Gastrocnemius medialis (tissue), 4 donors: ENCODE measurements around the gene ACSS1. TPM values are rescaled to one million over a fixed set of nuclear protein-coding genes. Genes with fewer than 3 reads are reported as not detected.

Source experiments
- ATAC-seq, 2 donors: fragments of 150-250 bp; one replicate each; pipeline ENCODE4 v1.9.1; 2016
- DNase-seq, 2 donors: peaks; one replicate each; pipeline ENCODE4 v3.0.0-alpha.2; 2019
- H3K27ac ChIP-seq, 4 donors: fragments of 200-600 bp; sonication (generic); 1 replicate in 1 of 4; 2 replicates in 3 of 4; pipeline ENCODE4 v1.5.1; 2016 to 2018; ENCODE audit warnings: mild to moderate bottlenecking in 2 of 4, moderate library complexity in 1 of 4
- H3K27me3 ChIP-seq, 3 donors: fragments of 200-600 bp; sonication (generic) in 2 of 3; 1 replicate in 1 of 3; 2 replicates in 2 of 3; pipeline versions ENCODE4 v1.5.1 to v1.6.0; 2016 to 2019; ENCODE audit warnings: mild to moderate bottlenecking in 1 of 3, moderate library complexity in 1 of 3
- H3K36me3 ChIP-seq, 2 donors: fragments of 200-600 bp; sonication (generic) in 1 of 2; one replicate each; pipeline ENCODE4 v1.5.1; 2017 to 2018
- H3K4me1 ChIP-seq, 2 donors: fragments of 200-600 bp; sonication (generic) in 1 of 2; one replicate each; pipeline ENCODE4 v1.5.1; 2016 to 2017; ENCODE audit warnings: mild to moderate bottlenecking in 2 of 2
- H3K4me3 ChIP-seq, 4 donors: fragments of 200-600 bp; sonication (generic) in 3 of 4; 1 replicate in 1 of 4; 2 replicates in 3 of 4; pipeline ENCODE4 v1.5.1; 2016 to 2019; ENCODE audit warnings: mild to moderate bottlenecking in 2 of 4
- H3K9me3 ChIP-seq, 3 donors: fragments of 200-600 bp; sonication (generic) in 2 of 3; 1 replicate in 1 of 3; 2 replicates in 2 of 3; pipeline ENCODE4 v1.5.1; 2016 to 2019
- POLR2A ChIP-seq, 2 donors: fragments of 450-650 bp; IDR thresholded peaks; one replicate each; pipeline ENCODE4 v1.6.1; 2017; ENCODE audit warnings: antibody characterized with exemption in 2 of 2, mild to moderate bottlenecking in 2 of 2, moderate library complexity in 2 of 2
- in situ Hi-C, 4 donors: fragments of 200-750 bp; cut with MboI; loops; one replicate each; pipeline versions ENCODE4 v1.15.0 to v1.8.0; 2017; ENCODE audit warnings: low sequenced_read_pairs in 4 of 4
- intact Hi-C: fragments of 100-400 bp; cut with DNase I; formaldehyde crosslinking; loops from one replicate; pipeline ENCODE4 v1.15.1; 2023; ENCODE audit warnings: low total_unique reads
- total RNA-seq, 4 donors: library from RNA; depleted of rRNA; stranded (reverse); fragments of >200 nt; gene quantifications; one replicate each; pipeline versions ENCODE4 v1.1.0 to v1.2.3, GENCODE V29; 2016
- TF ChIP-seq, protein P1 (sequence below), 5 experiments: fragments of 450-650 bp in 3 of 5; fragments of 200-600 bp in 2 of 5; sonication (generic) in 2 of 5; IDR thresholded peaks in 4 of 5; conservative IDR thresholded peaks in 1 of 5; 1 replicate in 4 of 5; 2 replicates in 1 of 5; pipeline ENCODE4 v1.5.1; 2016 to 2019; ENCODE audit warnings: antibody characterized with exemption in 5 of 5, mild to moderate bottlenecking in 3 of 5, moderate library complexity in 3 of 5

Gene ACSS1
- total RNA-seq, 4 donors from 2014 or later = 11.4 to 84.6 (median 11.8) TPM

DNA sequence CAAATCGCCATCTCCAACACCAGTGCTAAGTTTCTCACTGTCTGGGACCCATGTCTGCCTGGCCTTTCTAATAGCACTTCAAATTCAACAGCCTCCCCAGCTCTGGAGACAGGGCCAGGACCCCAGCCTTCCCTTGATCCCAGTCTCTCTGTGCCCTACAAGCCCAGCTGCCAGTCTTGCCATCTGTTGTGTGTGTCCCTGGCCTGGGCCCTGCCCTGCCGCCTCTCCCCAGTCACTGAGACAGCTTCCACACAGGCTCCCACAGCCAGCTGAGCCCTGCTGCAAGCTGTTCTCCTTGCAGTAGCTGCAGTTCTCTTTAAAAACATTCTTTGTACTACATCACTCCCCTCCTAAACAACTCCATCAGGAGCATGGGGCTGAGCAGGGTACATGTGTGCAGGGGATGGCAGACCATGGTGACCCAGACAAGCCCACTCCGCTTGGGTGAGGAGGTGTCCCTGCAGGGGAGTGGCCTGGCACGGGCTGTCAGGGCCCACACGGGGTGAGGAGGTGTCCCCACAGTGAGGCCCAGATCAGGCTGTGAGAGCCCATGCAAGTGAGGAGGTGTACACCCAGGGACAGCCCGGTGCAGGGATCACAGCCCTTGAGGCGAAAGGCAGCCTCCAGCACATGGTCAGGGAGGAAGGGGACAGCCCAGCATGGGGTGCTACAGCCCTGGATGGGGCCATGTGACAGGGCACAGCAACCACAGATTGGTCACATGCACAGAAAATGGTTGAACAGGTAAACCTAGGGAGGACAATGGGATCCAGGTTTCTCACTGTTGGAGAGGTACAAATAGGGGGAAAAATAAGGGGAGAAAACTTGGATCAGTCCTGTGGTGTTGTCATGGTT is 92.6 kb downstream of the ACSS1 start:
- ATAC-seq (no peak), DNase-seq (no peak)
- Histone ChIP-seq H3K27me3 (no peaks in the 10 kb centered on the region), H3K9me3 (no peaks in the 10 kb centered on the region), H3K36me3 (peaks cover 0 to 80% of the 10 kb centered on the region in 2 donors), H3K4me1 (no peaks in the 10 kb centered on the region), H3K4me3 (no peak overlapping the region), H3K27ac (no peak overlapping the region)
- TF ChIP-seq, protein P1, sequence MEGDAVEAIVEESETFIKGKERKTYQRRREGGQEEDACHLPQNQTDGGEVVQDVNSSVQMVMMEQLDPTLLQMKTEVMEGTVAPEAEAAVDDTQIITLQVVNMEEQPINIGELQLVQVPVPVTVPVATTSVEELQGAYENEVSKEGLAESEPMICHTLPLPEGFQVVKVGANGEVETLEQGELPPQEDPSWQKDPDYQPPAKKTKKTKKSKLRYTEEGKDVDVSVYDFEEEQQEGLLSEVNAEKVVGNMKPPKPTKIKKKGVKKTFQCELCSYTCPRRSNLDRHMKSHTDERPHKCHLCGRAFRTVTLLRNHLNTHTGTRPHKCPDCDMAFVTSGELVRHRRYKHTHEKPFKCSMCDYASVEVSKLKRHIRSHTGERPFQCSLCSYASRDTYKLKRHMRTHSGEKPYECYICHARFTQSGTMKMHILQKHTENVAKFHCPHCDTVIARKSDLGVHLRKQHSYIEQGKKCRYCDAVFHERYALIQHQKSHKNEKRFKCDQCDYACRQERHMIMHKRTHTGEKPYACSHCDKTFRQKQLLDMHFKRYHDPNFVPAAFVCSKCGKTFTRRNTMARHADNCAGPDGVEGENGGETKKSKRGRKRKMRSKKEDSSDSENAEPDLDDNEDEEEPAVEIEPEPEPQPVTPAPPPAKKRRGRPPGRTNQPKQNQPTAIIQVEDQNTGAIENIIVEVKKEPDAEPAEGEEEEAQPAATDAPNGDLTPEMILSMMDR (IDR thresholded peaks at IDR 0.05 in 4 of 5, conservative IDR thresholded peaks at IDR 0.05 in 1 of 5) = no peak
- TF ChIP-seq POLR2A (IDR thresholded peaks at IDR 0.05) = no peak
- intact Hi-C loops (no loop called here), in situ Hi-C loops (no loop called here)

DNA sequence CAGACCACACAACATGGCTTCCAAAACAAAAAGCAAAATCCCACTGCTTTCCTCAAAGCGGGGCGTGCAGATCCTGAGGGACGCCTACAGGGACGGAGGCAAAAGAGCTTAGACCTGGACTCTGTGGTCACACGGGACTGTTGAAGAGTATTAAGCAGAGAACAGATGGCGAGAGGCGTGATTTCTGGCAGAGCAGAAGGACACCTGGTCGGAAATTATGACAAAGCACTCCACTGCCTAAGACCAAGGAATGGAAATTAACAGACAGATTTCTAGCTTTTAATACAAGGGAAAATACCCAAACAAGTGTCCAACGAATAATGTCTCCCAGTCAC is 93.5 kb downstream of the ACSS1 start:
- H3K4me1 ChIP-seq = no peaks in the 10 kb centered on the region
- no peaks in the 10 kb centered on the region for H3K27me3 ChIP-seq
- intact Hi-C loops = no loop called here
- in situ Hi-C loops = no loop called here
- DNase-seq = no peak
- no peak overlapping the region for H3K27ac ChIP-seq
- peaks cover 0 to 74% of the 10 kb centered on the region in 2 donors for H3K36me3 ChIP-seq
- TF ChIP-seq, protein P1 (IDR thresholded peaks at IDR 0.05 in 4 of 5, conservative IDR thresholded peaks at IDR 0.05 in 1 of 5) = no peak
- no peak for TF ChIP-seq POLR2A (IDR thresholded peaks at IDR 0.05)
- H3K4me3 ChIP-seq = no peak overlapping the region
- H3K9me3 ChIP-seq = no peaks in the 10 kb centered on the region
- no peak for ATAC-seq

DNA sequence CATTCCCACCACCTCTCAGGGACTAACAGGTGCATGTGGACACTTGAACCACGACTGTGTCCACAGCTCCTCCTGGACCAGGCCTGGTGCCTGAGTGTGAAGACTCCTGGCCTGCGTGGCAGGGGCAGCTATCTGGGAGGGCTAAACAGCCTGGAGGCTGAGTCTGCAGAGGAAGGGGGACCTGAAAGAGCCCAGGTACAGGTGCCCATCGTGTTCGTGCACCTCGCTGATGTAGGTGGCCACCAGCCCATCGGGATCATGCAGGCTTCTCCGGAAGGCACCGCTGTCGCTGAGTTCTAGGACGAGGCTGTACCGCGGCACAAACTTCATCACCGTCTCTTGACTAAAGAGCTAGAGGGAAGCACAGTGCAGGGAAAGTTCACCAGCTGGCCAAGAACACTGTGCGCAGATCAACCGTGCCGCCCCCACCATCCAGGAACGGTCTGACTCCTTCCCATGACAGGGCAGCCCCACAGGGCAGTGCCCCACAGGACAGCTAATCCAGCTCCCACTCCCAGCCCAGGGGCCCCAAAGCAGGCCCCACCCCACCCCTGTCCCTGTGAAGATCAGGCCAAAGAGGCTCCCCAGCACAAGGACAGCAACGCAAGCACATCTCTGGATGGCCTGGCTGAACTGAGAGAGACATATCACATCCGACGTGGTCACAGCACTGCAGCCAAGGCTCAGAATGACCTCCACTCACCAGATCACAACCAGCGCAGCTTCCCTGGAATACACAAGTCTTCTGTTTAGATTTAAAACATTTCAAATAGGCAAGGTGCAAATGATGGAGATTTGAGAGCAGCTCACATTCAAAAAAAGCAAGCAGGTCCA is 94.0 kb downstream of the ACSS1 start:
- H3K36me3 ChIP-seq = peaks cover 0 to 69% of the 10 kb centered on the region in 2 donors
- TF ChIP-seq, protein P1 (IDR thresholded peaks at IDR 0.05 in 4 of 5, conservative IDR thresholded peaks at IDR 0.05 in 1 of 5) = no peak
- TF ChIP-seq POLR2A (IDR thresholded peaks at IDR 0.05) = no peak
- H3K27ac ChIP-seq = no peak overlapping the region
- intact Hi-C loops = no loop called here
- H3K27me3 ChIP-seq = no peaks in the 10 kb centered on the region
- in situ Hi-C loops = no loop called here
- ATAC-seq (no peak), DNase-seq (no peak)
- H3K4me1 ChIP-seq = no peaks in the 10 kb centered on the region
- H3K9me3 ChIP-seq = no peaks in the 10 kb centered on the region
- no peak overlapping the region for H3K4me3 ChIP-seq

DNA sequence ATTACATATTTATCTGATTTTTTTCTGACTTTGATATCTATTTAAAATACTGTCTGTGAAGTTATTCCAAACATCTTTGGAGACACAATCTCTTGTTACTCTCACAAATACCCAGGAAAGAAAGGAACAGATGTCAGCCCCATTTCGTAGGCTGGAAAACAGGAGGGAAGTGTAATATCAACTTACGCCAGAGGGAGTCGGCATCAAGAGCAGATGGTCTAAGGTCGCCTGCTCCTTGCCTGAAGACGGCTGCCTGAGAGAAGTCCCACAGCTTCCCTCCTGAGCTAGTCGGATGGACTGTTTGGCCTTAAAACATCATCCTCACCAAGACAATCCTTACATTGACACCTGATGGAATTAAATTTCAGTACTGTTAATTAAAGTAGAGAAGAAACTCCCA is 95.4 kb downstream of the ACSS1 start:
- H3K4me1 ChIP-seq = no peaks in the 10 kb centered on the region
- ATAC-seq = no peak
- intact Hi-C loops = no loop called here
- no peaks in the 10 kb centered on the region for H3K9me3 ChIP-seq
- H3K27ac ChIP-seq = no peak overlapping the region
- DNase-seq = no peak
- in situ Hi-C loops = no loop called here
- TF ChIP-seq POLR2A (IDR thresholded peaks at IDR 0.05) = no peak
- TF ChIP-seq, protein P1 (IDR thresholded peaks at IDR 0.05 in 4 of 5, conservative IDR thresholded peaks at IDR 0.05 in 1 of 5) = no peak
- no peaks in the 10 kb centered on the region for H3K27me3 ChIP-seq
- no peak overlapping the region for H3K4me3 ChIP-seq
- peaks cover 0 to 67% of the 10 kb centered on the region in 2 donors for H3K36me3 ChIP-seq
